GM12892 (cell line): ENCODE data around the gene SAXO2.

Source experiments
- POLR2A ChIP-seq: IDR thresholded peaks from 2 replicates; pipeline ENCODE4 v1.6.1; 2011; ENCODE audit warnings: low read depth, low read length, control low read depth
- POLR2AphosphoS5 ChIP-seq: IDR thresholded peaks from 2 replicates; pipeline ENCODE4 v1.6.1; 2011; ENCODE audit warnings: low read depth, low read length, control low read depth
- TAF1 ChIP-seq: IDR thresholded peaks from 2 replicates; pipeline ENCODE4 v1.6.1; 2011; ENCODE audit warnings: low read depth, mild to moderate bottlenecking, control low read depth, low read length, borderline replicate concordance

GRCh38 chr15:82228750-82229149 is 33.9 kb upstream of the SAXO2 start:
- TF ChIP-seq POLR2A (no peak), POLR2AphosphoS5 (no peak), TAF1 (no peak)
